Tibial nerve (tissue), 4 donors: ENCODE measurements around the gene CAMTA1. TPM values are rescaled to one million over a fixed set of nuclear protein-coding genes. Genes with fewer than 3 reads are reported as not detected.
"Not testable (repeated sequence)": the region's sequence is repeated elsewhere in the genome, so short reads cannot be mapped to it uniquely, and the experiment has no call there.

ENCODE experiments used
- DNase-seq, 2 donors: peaks; one replicate each; pipeline ENCODE4 v3.0.0-alpha.2; 2019; ENCODE audit warnings: low spot score in 2 of 2
- H3K27ac ChIP-seq, 4 donors: fragments of 200-600 bp; sonication (generic) in 3 of 4; one replicate each; pipeline ENCODE4 v1.5.1; 2017 to 2019; ENCODE audit warnings: mild to moderate bottlenecking in 1 of 4
- H3K27me3 ChIP-seq, 2 donors: fragments of 200-600 bp; sonication (generic) in 1 of 2; one replicate each; pipeline versions ENCODE4 v1.5.1 to v1.6.0; 2017 to 2019
- H3K36me3 ChIP-seq, 3 donors: fragments of 200-600 bp; sonication (generic); one replicate each; pipeline ENCODE4 v1.5.1; 2018 to 2019
- H3K4me1 ChIP-seq, 4 donors: fragments of 200-600 bp; sonication (generic) in 3 of 4; one replicate each; pipeline ENCODE4 v1.5.1; 2017 to 2019
- H3K4me3 ChIP-seq, 4 donors: fragments of 200-600 bp; sonication (generic) in 3 of 4; one replicate each; pipeline ENCODE4 v1.5.1; 2017 to 2019; ENCODE audit warnings: mild to moderate bottlenecking in 1 of 4, moderate library complexity in 1 of 4
- H3K9me3 ChIP-seq, 4 donors: fragments of 200-600 bp; sonication (generic) in 3 of 4; one replicate each; pipeline ENCODE4 v1.5.1; 2017 to 2019
- EP300 ChIP-seq, 2 donors: sonication (generic); formaldehyde crosslinking; IDR thresholded peaks; one replicate each; pipeline ENCODE4 v1.6.1; 2017; ENCODE audit warnings: antibody characterized with exemption in 2 of 2, mild to moderate bottlenecking in 1 of 2
- POLR2A ChIP-seq, 2 donors: fragments of 450-650 bp; IDR thresholded peaks; one replicate each; pipeline ENCODE4 v1.6.1; 2017; ENCODE audit warnings: antibody characterized with exemption in 2 of 2, mild to moderate bottlenecking in 2 of 2, moderate library complexity in 2 of 2
- WGBS, 2 donors: methylation state at CpG; one replicate each; pipeline ENCODE4 v1.1.5; 2018; 5-methylcytosine and 5-hydroxymethylcytosine counted together
- total RNA-seq, 4 donors: library from RNA; depleted of rRNA; stranded (reverse); fragments of >200 nt; gene quantifications; one replicate each; pipeline ENCODE4 v1.1.0, GENCODE V29; 2016
- TF ChIP-seq, protein P1 (sequence below), 5 experiments: fragments of 200-600 bp in 3 of 5; fragments of 450-650 bp in 2 of 5; sonication (generic) in 3 of 5; IDR thresholded peaks; one replicate each; pipeline ENCODE4 v1.5.1; 2016 to 2019; ENCODE audit warnings: antibody characterized with exemption in 5 of 5, mild to moderate bottlenecking in 3 of 5, moderate library complexity in 2 of 5

Gene CAMTA1
- total RNA-seq, 4 donors from 2014 or later = 41.8 to 104 (median 87.2) TPM

GRCh38 chr1:7703321-7704213 lies 918.3 kb downstream of the CAMTA1 start:
- peak overlapping the region in 2 of 4 donors; percentile 5 to 71 for H3K27ac ChIP-seq
- TF ChIP-seq POLR2A (IDR thresholded peaks at IDR 0.05) = no peak
- TF ChIP-seq EP300 (IDR thresholded peaks at IDR 0.05) = no peak
- TF ChIP-seq, protein P1, sequence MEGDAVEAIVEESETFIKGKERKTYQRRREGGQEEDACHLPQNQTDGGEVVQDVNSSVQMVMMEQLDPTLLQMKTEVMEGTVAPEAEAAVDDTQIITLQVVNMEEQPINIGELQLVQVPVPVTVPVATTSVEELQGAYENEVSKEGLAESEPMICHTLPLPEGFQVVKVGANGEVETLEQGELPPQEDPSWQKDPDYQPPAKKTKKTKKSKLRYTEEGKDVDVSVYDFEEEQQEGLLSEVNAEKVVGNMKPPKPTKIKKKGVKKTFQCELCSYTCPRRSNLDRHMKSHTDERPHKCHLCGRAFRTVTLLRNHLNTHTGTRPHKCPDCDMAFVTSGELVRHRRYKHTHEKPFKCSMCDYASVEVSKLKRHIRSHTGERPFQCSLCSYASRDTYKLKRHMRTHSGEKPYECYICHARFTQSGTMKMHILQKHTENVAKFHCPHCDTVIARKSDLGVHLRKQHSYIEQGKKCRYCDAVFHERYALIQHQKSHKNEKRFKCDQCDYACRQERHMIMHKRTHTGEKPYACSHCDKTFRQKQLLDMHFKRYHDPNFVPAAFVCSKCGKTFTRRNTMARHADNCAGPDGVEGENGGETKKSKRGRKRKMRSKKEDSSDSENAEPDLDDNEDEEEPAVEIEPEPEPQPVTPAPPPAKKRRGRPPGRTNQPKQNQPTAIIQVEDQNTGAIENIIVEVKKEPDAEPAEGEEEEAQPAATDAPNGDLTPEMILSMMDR (IDR thresholded peaks at IDR 0.05) = no peak
- 14 to 18% methylated on average over 26 to 29 of the region's 60 CpGs for WGBS, 2 donors
- no peaks in the 10 kb centered on the region for H3K9me3 ChIP-seq
- H3K36me3 ChIP-seq = no peaks in the 10 kb centered on the region
- DNase-seq = no peak
- peak overlapping the region; percentile 18 to 60 (median 35) for H3K4me3 ChIP-seq
- peaks cover 0 to 3% of the 10 kb centered on the region in 2 donors for H3K27me3 ChIP-seq
- H3K4me1 ChIP-seq = peaks cover 0 to 30% (median 2%) of the 10 kb centered on the region in 4 donors

- WGBS, 2 donors = 6% methylated on average over 20 of the region's 151 CpGs; no CpG with 5 or more reads in 1 of the 2 donors
- H3K27ac ChIP-seq = peak overlapping the region in 2 of 4 donors; percentile 76 to 83
- no peaks in the 10 kb centered on the region for H3K36me3 ChIP-seq
- no peaks in the 10 kb centered on the region for H3K9me3 ChIP-seq
- peak overlapping the region; percentile 38 to 60 (median 50) for H3K4me3 ChIP-seq
- H3K27me3 ChIP-seq = peaks cover 0 to 3% of the 10 kb centered on the region in 2 donors
- H3K4me1 ChIP-seq = peaks cover 0 to 30% (median 2%) of the 10 kb centered on the region in 4 donors
- peak; percentile 92 to 94 for DNase-seq
- TF ChIP-seq, protein P1 (IDR thresholded peaks at IDR 0.05) = no peak
- peak in 1 of 2 donors; percentile 72 for TF ChIP-seq EP300 (IDR thresholded peaks at IDR 0.05)
- peak; percentile 65 to 85 for TF ChIP-seq POLR2A (IDR thresholded peaks at IDR 0.05)
Measured at GRCh38 chr1:7704214-7705047, 919.2 kb downstream of the CAMTA1 start.

- Histone ChIP-seq H3K9me3 (no peaks in the 10 kb centered on the region), H3K4me3 (peak overlapping the region; percentile 38 to 60 (median 50)), H3K27me3 (peaks cover 0 to 3% of the 10 kb centered on the region in 2 donors), H3K27ac (peak overlapping the region; percentile 42 to 83 (median 72)), H3K36me3 (no peaks in the 10 kb centered on the region), H3K4me1 (peaks cover 0 to 30% (median 2%) of the 10 kb centered on the region in 4 donors)
- WGBS, 2 donors = 2 to 6% methylated on average over 62 to 99 of the region's 106 CpGs
- DNase-seq = peak in 1 of 2 donors; percentile 30
- TF ChIP-seq POLR2A (IDR thresholded peaks at IDR 0.05) = no peak
- peak in 1 of 2 donors; percentile 2 for TF ChIP-seq EP300 (IDR thresholded peaks at IDR 0.05)
Measured at GRCh38 chr1:7705048-7705907, 920.0 kb downstream of the CAMTA1 start.

GRCh38 chr1:7705908-7706216 lies 920.6 kb downstream of the CAMTA1 start:
- peaks cover 0 to 3% of the 10 kb centered on the region in 2 donors for H3K27me3 ChIP-seq
- H3K36me3 ChIP-seq = no peaks in the 10 kb centered on the region
- H3K4me1 ChIP-seq = peaks cover 0 to 30% (median 2%) of the 10 kb centered on the region in 4 donors
- H3K27ac ChIP-seq = peak overlapping the region in 3 of 4 donors; percentile 67 to 83 (median 76)
- TF ChIP-seq EP300 (IDR thresholded peaks at IDR 0.05) = no peak
- TF ChIP-seq, protein P1 (IDR thresholded peaks at IDR 0.05) = no peak
- 28 to 29% methylated on average over 7 of the region's 7 CpGs for WGBS, 2 donors
- no peaks in the 10 kb centered on the region for H3K9me3 ChIP-seq
- no peak for DNase-seq
- peak overlapping the region; percentile 38 to 60 (median 50) for H3K4me3 ChIP-seq

DNA sequence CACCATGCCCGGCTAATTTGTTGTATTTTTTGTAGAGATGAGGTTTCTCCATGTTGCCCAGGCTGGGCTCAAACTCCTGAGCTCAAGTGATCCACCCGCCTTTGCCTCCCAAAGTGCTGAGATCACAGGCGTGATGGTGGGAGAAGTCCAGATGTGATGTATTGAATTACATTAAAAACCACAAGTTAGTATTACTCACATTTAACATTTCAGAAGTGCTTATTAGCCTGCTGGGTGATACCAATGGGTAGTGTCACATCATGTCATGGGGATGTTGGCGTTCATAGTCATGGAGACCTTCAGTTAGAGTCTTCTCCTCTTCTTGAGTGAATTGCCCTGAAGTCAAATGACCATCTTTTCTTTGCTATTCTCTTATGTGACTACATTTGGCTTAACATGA lies 922.3 kb downstream of the CAMTA1 start:
- DNase-seq = no peak
- H3K27me3 ChIP-seq = peaks cover 0 to 3% of the 10 kb centered on the region in 2 donors
- peaks cover 0 to 28% (median 2%) of the 10 kb centered on the region in 4 donors for H3K4me1 ChIP-seq
- no peaks in the 10 kb centered on the region for H3K36me3 ChIP-seq
- H3K4me3 ChIP-seq = no peak overlapping the region
- TF ChIP-seq, protein P1 (IDR thresholded peaks at IDR 0.05) = no peak
- TF ChIP-seq POLR2A (IDR thresholded peaks at IDR 0.05) (no peak), EP300 (IDR thresholded peaks at IDR 0.05) (no peak)
- no peaks in the 10 kb centered on the region for H3K9me3 ChIP-seq
- WGBS, 2 donors = 97 to 98% methylated on average over 4 of the region's 4 CpGs
- H3K27ac ChIP-seq = no peak overlapping the region

- DNase-seq, H3K4me3 ChIP-seq, H3K9me3 ChIP-seq, H3K27ac ChIP-seq, H3K27me3 ChIP-seq, H3K36me3 ChIP-seq: not testable (repeated sequence)
- 88 to 93% methylated on average over 4 of the region's 4 CpGs for WGBS, 2 donors
- H3K4me1 ChIP-seq = peaks cover 0 to 23% (median 2%) of the 10 kb centered on the region in 4 donors
Measured at GRCh38 chr1:7708065-7708464, 922.8 kb downstream of the CAMTA1 start.
